Measurements from ENCODE around the gene ATP8A2. TPM values are rescaled to one million over a fixed set of nuclear protein-coding genes. Genes with fewer than 3 reads are reported as not detected.

ATP8A2 gene
- total and polyA plus RNA-seq, 9 of the 15 experiments (the other 6 are each of a cell fraction or from before 2014, with no cell fraction given) = under 0.01 to 0.33 (median 0.06) TPM; not detected in 4

DNA sequence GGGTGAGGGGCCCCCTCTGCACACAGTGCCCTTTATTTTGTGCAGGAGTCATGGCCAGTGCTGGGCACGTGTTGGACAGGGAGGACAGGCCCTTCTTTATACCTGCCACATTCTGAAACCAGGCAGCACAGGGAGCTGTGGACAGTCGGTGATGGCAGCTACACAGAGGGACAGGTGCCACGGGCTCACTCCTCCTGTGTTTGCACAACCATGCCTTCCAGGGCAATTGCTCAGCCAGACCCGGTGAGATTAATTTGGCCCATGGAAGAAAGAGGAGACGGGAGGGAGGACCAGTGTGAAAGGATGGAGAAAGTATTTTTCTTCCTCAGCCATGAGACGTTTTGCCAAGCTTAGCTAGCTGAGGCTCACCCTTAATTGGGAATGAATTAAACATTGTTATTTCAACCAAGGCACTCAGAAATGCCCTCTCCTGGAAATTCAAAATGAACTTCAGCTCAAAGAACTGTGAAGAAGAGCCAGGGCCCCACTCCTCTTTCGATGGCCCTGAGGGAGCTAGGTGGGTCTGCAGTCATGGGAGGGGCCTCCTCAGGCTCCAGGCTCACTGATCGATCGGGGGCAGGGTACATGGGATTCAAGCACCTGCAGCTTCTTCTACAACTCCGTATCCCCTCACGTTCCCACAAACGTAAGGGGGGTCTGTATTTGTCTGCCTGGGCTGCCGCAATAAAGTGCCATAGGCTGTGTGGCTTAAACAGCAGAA lies 638.9 kb downstream of the ATP8A2 start:
- H3K36me3 ChIP-seq (ENCODE audit: control insufficient read depth, insufficient read depth, low read length) = no peaks in the 10 kb centered on the region
- peaks cover 0 to 7% of the 10 kb centered on the region in 2 experiments; a peak in 2 of 5 replicates for H3K27me3 ChIP-seq (ENCODE audit: control insufficient read depth in 2 of 2, insufficient read depth in 2 of 2, low read length in 2 of 2)
- no peaks in the 10 kb centered on the region for H3K9me1 ChIP-seq (ENCODE audit: control insufficient read depth, insufficient read depth, low read length)
- FAIRE-seq = no peak
- no peak overlapping the region for H3K9ac ChIP-seq (ENCODE audit: insufficient read depth in 1 of 2, low read depth in 2 of 2, low read length in 2 of 2)
- no peak overlapping the region for H2AFZ ChIP-seq (ENCODE audit: low read depth, low read length)
- intact Hi-C loops (cut with micrococcal nuclease) (no loop called here), in situ Hi-C loops (cut with MboI) (no loop called here)
- TF ChIP-seq PML (IDR thresholded peaks at IDR 0.05; ENCODE audit: low read length) (no peak), ETV5 (CRISPR knock-in tag; IDR thresholded peaks at IDR 0.05; ENCODE audit: low read depth) (no peak)
- DNase-seq (ENCODE audit: extremely low read depth in 1 of 4, low spot score in 3 of 4) = no peak
- no peak overlapping the region for H3K4me2 ChIP-seq (ENCODE audit: insufficient read depth, low read length)
- no peaks in the 10 kb centered on the region for H3K79me2 ChIP-seq (ENCODE audit: control insufficient read depth, insufficient read depth, low read length)
- no peak overlapping the region for H3K4me3 ChIP-seq
- H4K20me1 ChIP-seq (replicated peaks; ENCODE audit: control insufficient read depth, insufficient read depth, low read length) = no peaks in the 10 kb centered on the region
- ATAC-seq = no peak
- ChIA-PET CTCF (ENCODE audit: low intra/inter-chr PET ratio) (no interaction called here), POLR2A (interaction anchor here (0.7 to 0.9 kb wide), 2 partner anchors 19 to 32 kb away, joined by 3 read pairs; no protein-coding TSS in a partner anchor)
- H3K4me1 ChIP-seq (replicated peaks in 1 of 2; ENCODE audit: control insufficient read depth in 2 of 2, insufficient read depth in 2 of 2, low read length in 2 of 2) = no peaks in the 10 kb centered on the region
- H3K9me3 ChIP-seq (replicated peaks; ENCODE audit: control insufficient read depth, insufficient read depth, low read depth, low read length) = no peaks in the 10 kb centered on the region
- BruUV-seq (replicated peaks) = no TSS peak
- H3K27ac ChIP-seq (ENCODE audit: extremely low read depth, low read depth, low read length) = no peak overlapping the region
- WGBS (ENCODE audit: insufficient coverage, low coverage, missing lambda C conversion rate) = 0% methylated on average over 11 of the region's 13 CpGs

GRCh38 chr13:26011208-26011573 lies 639.4 kb downstream of the ATP8A2 start:
- no peak for DNase-seq (ENCODE audit: extremely low read depth in 1 of 4, low spot score in 3 of 4)
- WGBS (ENCODE audit: insufficient coverage, low coverage, missing lambda C conversion rate) = 2% methylated on average over 4 of the region's 4 CpGs
- intact Hi-C loops (cut with micrococcal nuclease) (no loop called here), in situ Hi-C loops (cut with MboI) (no loop called here)
- H3K9me3 ChIP-seq (replicated peaks; ENCODE audit: control insufficient read depth, insufficient read depth, low read depth, low read length) = no peaks in the 10 kb centered on the region
- TF ChIP-seq ZNF766 (CRISPR knock-in tag; conservative IDR thresholded peaks at IDR 0.05) (no peak), CBX5 (IDR thresholded peaks at IDR 0.05; ENCODE audit: borderline replicate concordance, low read depth) (no peak), KHSRP (IDR thresholded peaks at IDR 0.05) (no peak), ZNF143 (CRISPR knock-in tag; IDR thresholded peaks at IDR 0.05) (no peak)
- no TSS peak for BruUV-seq (replicated peaks)
- ChIA-PET CTCF (ENCODE audit: low intra/inter-chr PET ratio) (no interaction called here), POLR2A (interaction anchor here (0.9 kb wide), 1 partner anchor 31 kb away, joined by 3 read pairs; no protein-coding TSS in a partner anchor)
- H4K20me1 ChIP-seq (replicated peaks; ENCODE audit: control insufficient read depth, insufficient read depth, low read length) = no peaks in the 10 kb centered on the region
- H2AFZ ChIP-seq (ENCODE audit: low read depth, low read length) = no peak overlapping the region
- peaks cover 0 to 11% of the 10 kb centered on the region in 2 experiments; a peak in 2 of 5 replicates for H3K27me3 ChIP-seq (ENCODE audit: control insufficient read depth in 2 of 2, insufficient read depth in 2 of 2, low read length in 2 of 2)
- H3K4me1 ChIP-seq (replicated peaks in 1 of 2; ENCODE audit: control insufficient read depth in 2 of 2, insufficient read depth in 2 of 2, low read length in 2 of 2) = no peaks in the 10 kb centered on the region
- no peak overlapping the region for H3K4me2 ChIP-seq (ENCODE audit: insufficient read depth, low read length)
- H3K79me2 ChIP-seq (ENCODE audit: control insufficient read depth, insufficient read depth, low read length) = no peaks in the 10 kb centered on the region
- no peak overlapping the region for H3K27ac ChIP-seq (ENCODE audit: extremely low read depth, low read depth, low read length)
- H3K4me3 ChIP-seq = no peak overlapping the region
- FAIRE-seq = no peak
- H3K36me3 ChIP-seq (ENCODE audit: control insufficient read depth, insufficient read depth, low read length) = no peaks in the 10 kb centered on the region
- no peak overlapping the region for H3K9ac ChIP-seq (ENCODE audit: insufficient read depth in 1 of 2, low read depth in 2 of 2, low read length in 2 of 2)
- no peak for ATAC-seq
- H3K9me1 ChIP-seq (ENCODE audit: control insufficient read depth, insufficient read depth, low read length) = no peaks in the 10 kb centered on the region

All from K562 (cell line).